Skeletal muscle tissue (tissue), 4 donors: Measurements from ENCODE around the gene ABCC5. TPM values are rescaled to one million over a fixed set of nuclear protein-coding genes. Genes with fewer than 3 reads are reported as not detected.

Experiments
- H3K27ac ChIP-seq: one replicate; pipeline ENCODE4 v1.7.0; 2013; ENCODE audit warnings: mild to moderate bottlenecking, low read depth, low read length, inconsistent platforms
- H3K27me3 ChIP-seq, 3 donors: one replicate each; pipeline ENCODE4 v1.7.0; 2013; ENCODE audit warnings: low read length in 3 of 3; ENCODE audit not compliant: control insufficient read depth in 3 of 3, insufficient read depth in 3 of 3
- H3K36me3 ChIP-seq, 3 donors: one replicate each; pipeline ENCODE4 v1.7.0; 2013; ENCODE audit warnings: low read length in 3 of 3; ENCODE audit not compliant: control insufficient read depth in 3 of 3, insufficient read depth in 3 of 3
- H3K4me1 ChIP-seq, 3 donors: one replicate each; pipeline ENCODE4 v1.7.0; 2013; ENCODE audit warnings: low read length in 3 of 3, mild to moderate bottlenecking in 3 of 3; ENCODE audit not compliant: control insufficient read depth in 3 of 3, insufficient read depth in 3 of 3
- H3K4me3 ChIP-seq, 3 donors: one replicate each; pipeline ENCODE4 v1.7.0; 2013; ENCODE audit warnings: low read length in 3 of 3
- H3K9ac ChIP-seq, 3 donors: one replicate each; pipeline ENCODE4 v1.7.0; 2013; ENCODE audit warnings: low read length in 3 of 3, mild to moderate bottlenecking in 3 of 3, moderate library complexity in 2 of 3, low read depth in 1 of 3
- H3K9me3 ChIP-seq, 3 donors: one replicate each; pipeline ENCODE4 v1.7.0; 2013; ENCODE audit warnings: low read length in 3 of 3; ENCODE audit not compliant: control insufficient read depth in 3 of 3
- total RNA-seq: library from RNA; depleted of rRNA; stranded (reverse); fragments of >200 nt; gene quantifications from one replicate; pipeline ENCODE4 v1.2.3, GENCODE V29; 2014
- donor health status: Osteomylitis.

The ABCC5 gene
- total RNA-seq, result 17.7 TPM

- Histone ChIP-seq H3K36me3 (peaks cover 5 to 6% (median 5%) of the 10 kb centered on the region in 3 donors), H3K9me3 (no peaks in the 10 kb centered on the region), H3K4me1 (peaks cover 15 to 29% (median 21%) of the 10 kb centered on the region in 3 donors), H3K27ac (peak within 1 kb of the TSS; percentile 89), H3K9ac (peak within 1 kb of the TSS; percentile 90 to 97 (median 91)), H3K27me3 (no peaks in the 10 kb centered on the region), H3K4me3 (peak within 1 kb of the TSS; percentile 96 to 100 (median 98))
These were observed at the start of gene ABCC5 for GRCh38 chr3:184017672-184018423. Gene ABCC5 (minus strand): TSS chr3:184017884. CDS start chr3:184014392, 3,492 bp downstream.

- Histone ChIP-seq H3K27me3 (no peaks in the 10 kb centered on the region), H3K9me3 (no peaks in the 10 kb centered on the region), H3K4me3 (no peak overlapping the region), H3K27ac (no peak overlapping the region), H3K9ac (no peak overlapping the region), H3K4me1 (no peaks in the 10 kb centered on the region), H3K36me3 (no peaks in the 10 kb centered on the region)
These were observed 48.5 kb upstream of the ABCC5 start for GRCh38 chr3:184066211-184066610.

- Histone ChIP-seq H3K9me3 (no peaks in the 10 kb centered on the region), H3K4me1 (no peaks in the 10 kb centered on the region), H3K27ac (no peak overlapping the region), H3K27me3 (peaks cover 0 to 2% (median 0%) of the 10 kb centered on the region in 3 donors), H3K36me3 (no peaks in the 10 kb centered on the region), H3K9ac (no peak overlapping the region), H3K4me3 (no peak overlapping the region)
These were observed 45.0 kb upstream of the ABCC5 start for GRCh38 chr3:184062637-184063036.

- Histone ChIP-seq H3K4me1 (no peaks in the 10 kb centered on the region), H3K9ac (no peak overlapping the region), H3K36me3 (no peaks in the 10 kb centered on the region), H3K27me3 (peaks cover 0 to 3% (median 2%) of the 10 kb centered on the region in 3 donors), H3K4me3 (no peak overlapping the region), H3K27ac (no peak overlapping the region), H3K9me3 (no peaks in the 10 kb centered on the region)
These were observed 41.7 kb upstream of the ABCC5 start for GRCh38 chr3:184059424-184059823.

- H3K27me3 ChIP-seq, result peaks cover 0 to 3% (median 2%) of the 10 kb centered on the region in 3 donors
- H3K4me1 ChIP-seq, result no peaks in the 10 kb centered on the region
- no peaks in the 10 kb centered on the region for H3K36me3 ChIP-seq
- H3K9ac ChIP-seq, result no peak overlapping the region
- H3K4me3 ChIP-seq, result no peak overlapping the region
- H3K9me3 ChIP-seq, result no peaks in the 10 kb centered on the region
- no peak overlapping the region for H3K27ac ChIP-seq
These were observed 40.3 kb upstream of the ABCC5 start for GRCh38 chr3:184058029-184058428.

GRCh38 chr3:184052767-184053166 is 35.1 kb upstream of the ABCC5 start, which contains the start of gene HTR3C:
Gene HTR3C (plus strand): TSS chr3:184053047. CDS start chr3:184053081, 34 bp downstream.
- Histone ChIP-seq H3K9me3 (no peaks in the 10 kb centered on the region), H3K9ac (no peak within 1 kb of the TSS), H3K36me3 (no peaks in the 10 kb centered on the region), H3K27me3 (peaks cover 0 to 3% (median 0%) of the 10 kb centered on the region in 3 donors), H3K27ac (no peak within 1 kb of the TSS), H3K4me3 (no peak within 1 kb of the TSS), H3K4me1 (no peaks in the 10 kb centered on the region)

GRCh38 chr3:184050217-184050847 is 32.6 kb upstream of the ABCC5 start:
- Histone ChIP-seq H3K4me1 (no peaks in the 10 kb centered on the region), H3K9me3 (no peaks in the 10 kb centered on the region), H3K36me3 (no peaks in the 10 kb centered on the region), H3K27ac (no peak overlapping the region), H3K27me3 (no peaks in the 10 kb centered on the region), H3K9ac (no peak overlapping the region), H3K4me3 (no peak overlapping the region)

- H3K27ac ChIP-seq, result no peak overlapping the region
- no peaks in the 10 kb centered on the region for H3K4me1 ChIP-seq
- H3K9ac ChIP-seq, result no peak overlapping the region
- no peaks in the 10 kb centered on the region for H3K27me3 ChIP-seq
- H3K9me3 ChIP-seq, result no peaks in the 10 kb centered on the region
- no peaks in the 10 kb centered on the region for H3K36me3 ChIP-seq
- no peak overlapping the region for H3K4me3 ChIP-seq
These were observed 28.3 kb upstream of the ABCC5 start for GRCh38 chr3:184045995-184046394.

GRCh38 chr3:184042617-184043016 is 24.9 kb upstream of the ABCC5 start:
- H3K9me3 ChIP-seq, result no peaks in the 10 kb centered on the region
- H3K9ac ChIP-seq, result no peak overlapping the region
- H3K4me3 ChIP-seq, result no peak overlapping the region
- no peaks in the 10 kb centered on the region for H3K36me3 ChIP-seq
- no peaks in the 10 kb centered on the region for H3K27me3 ChIP-seq
- H3K4me1 ChIP-seq, result no peaks in the 10 kb centered on the region
- no peak overlapping the region for H3K27ac ChIP-seq

GRCh38 chr3:184040010-184040409 is 22.3 kb upstream of the ABCC5 start:
- Histone ChIP-seq H3K36me3 (no peaks in the 10 kb centered on the region), H3K9ac (no peak overlapping the region), H3K4me1 (no peaks in the 10 kb centered on the region), H3K4me3 (no peak overlapping the region), H3K9me3 (no peaks in the 10 kb centered on the region), H3K27ac (no peak overlapping the region), H3K27me3 (no peaks in the 10 kb centered on the region)
